ENCODE results near the gene FANCB.

DNA sequence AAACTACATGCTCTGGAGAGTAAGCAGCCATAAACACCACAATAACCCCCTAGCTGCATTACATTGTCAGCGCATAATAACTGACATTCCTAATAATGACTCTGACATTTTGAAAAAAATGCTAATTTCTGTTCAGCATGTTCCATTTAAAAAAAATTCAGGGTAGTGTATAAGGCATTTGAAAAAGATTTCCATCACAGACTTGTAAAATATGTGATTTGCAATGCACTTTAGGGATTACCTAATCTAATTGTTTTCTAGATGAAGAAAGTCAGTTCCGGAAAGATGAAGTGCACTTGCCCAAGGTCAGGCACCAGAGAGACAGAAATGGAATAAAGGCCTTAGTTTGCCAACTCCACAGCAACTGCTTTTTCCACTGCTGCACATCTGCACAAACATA is 55.3 kb downstream of the FANCB start:
- TF ChIP-seq, protein P1, sequence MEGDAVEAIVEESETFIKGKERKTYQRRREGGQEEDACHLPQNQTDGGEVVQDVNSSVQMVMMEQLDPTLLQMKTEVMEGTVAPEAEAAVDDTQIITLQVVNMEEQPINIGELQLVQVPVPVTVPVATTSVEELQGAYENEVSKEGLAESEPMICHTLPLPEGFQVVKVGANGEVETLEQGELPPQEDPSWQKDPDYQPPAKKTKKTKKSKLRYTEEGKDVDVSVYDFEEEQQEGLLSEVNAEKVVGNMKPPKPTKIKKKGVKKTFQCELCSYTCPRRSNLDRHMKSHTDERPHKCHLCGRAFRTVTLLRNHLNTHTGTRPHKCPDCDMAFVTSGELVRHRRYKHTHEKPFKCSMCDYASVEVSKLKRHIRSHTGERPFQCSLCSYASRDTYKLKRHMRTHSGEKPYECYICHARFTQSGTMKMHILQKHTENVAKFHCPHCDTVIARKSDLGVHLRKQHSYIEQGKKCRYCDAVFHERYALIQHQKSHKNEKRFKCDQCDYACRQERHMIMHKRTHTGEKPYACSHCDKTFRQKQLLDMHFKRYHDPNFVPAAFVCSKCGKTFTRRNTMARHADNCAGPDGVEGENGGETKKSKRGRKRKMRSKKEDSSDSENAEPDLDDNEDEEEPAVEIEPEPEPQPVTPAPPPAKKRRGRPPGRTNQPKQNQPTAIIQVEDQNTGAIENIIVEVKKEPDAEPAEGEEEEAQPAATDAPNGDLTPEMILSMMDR (IDR thresholded peaks at IDR 0.05), result no peak
- TF ChIP-seq EZH2 (IDR thresholded peaks at IDR 0.05; ENCODE audit: borderline replicate concordance, insufficient read depth, low read depth, low read length, poor library complexity, severe bottlenecking), result no peak
